OCI-LY1 (cell line): ENCODE data around the gene MYO9A.

Experiments used
- H2AFZ ChIP-seq: fragments of 200-600 bp; sonication (generic), shearing (Covaris generic); 2 replicates; pipeline ENCODE4 v1.6.0; 2014; ENCODE audit warnings: antibody characterized with exemption, mild to moderate bottlenecking, low read length
- H3F3A ChIP-seq: fragments of 200-600 bp; sonication (generic), shearing (Covaris generic); 2 replicates; pipeline ENCODE4 v1.6.0; 2014; ENCODE audit warnings: mild to moderate bottlenecking, antibody characterized with exemption, low read length, moderate library complexity; ENCODE audit not compliant: insufficient read depth
- H3K27ac ChIP-seq: fragments of 200-600 bp; sonication (generic); 2 replicates; pipeline ENCODE4 v1.5.1; 2014; ENCODE audit warnings: low read length, mixed run types, mild to moderate bottlenecking, low read depth; ENCODE audit not compliant: poor library complexity, severe bottlenecking
- H3K27me3 ChIP-seq: fragments of 200-600 bp; sonication (generic); 2 replicates; pipeline ENCODE4 v1.6.0; 2014; ENCODE audit warnings: antibody characterized with exemption, mild to moderate bottlenecking, low read length, moderate library complexity; ENCODE audit not compliant: insufficient read depth
- H3K36me3 ChIP-seq: fragments of 200-600 bp; sonication (generic); 2 replicates; pipeline ENCODE4 v1.6.1; 2014; ENCODE audit warnings: mild to moderate bottlenecking, antibody characterized with exemption, low read length, moderate library complexity, mixed read lengths; ENCODE audit not compliant: insufficient read depth
- H3K4me1 ChIP-seq: fragments of 200-600 bp; sonication (generic); 2 replicates; pipeline ENCODE4 v1.5.1; 2014; ENCODE audit warnings: mild to moderate bottlenecking, low read length, moderate library complexity; ENCODE audit not compliant: insufficient read depth, severe bottlenecking
- H3K4me2 ChIP-seq: fragments of 200-600 bp; sonication (generic), shearing (Covaris generic); 2 replicates; pipeline ENCODE4 v1.6.1; 2014; ENCODE audit warnings: low read length
- H3K4me3 ChIP-seq: fragments of 200-600 bp; sonication (generic); 2 replicates; pipeline ENCODE4 v1.5.1; 2014; ENCODE audit warnings: low read length, low read depth, mild to moderate bottlenecking, mixed read lengths; ENCODE audit not compliant: poor library complexity, severe bottlenecking
- H3K79me2 ChIP-seq: fragments of 200-600 bp; shearing (Covaris generic); 2 replicates; pipeline ENCODE4 v1.6.1; 2016; ENCODE audit warnings: mixed run types, low read length, mixed read lengths; ENCODE audit not compliant: insufficient read depth
- H3K9ac ChIP-seq: fragments of 200-600 bp; sonication (generic), shearing (Covaris generic); 2 replicates; pipeline ENCODE4 v1.6.1; 2014; ENCODE audit warnings: mild to moderate bottlenecking, low read length, mixed read lengths
- H3K9me2 ChIP-seq: fragments of 200-600 bp; sonication (generic), shearing (Covaris generic); 2 replicates; pipeline ENCODE4 v1.6.1; 2014; ENCODE audit warnings: low read depth, mild to moderate bottlenecking, low read length, mixed read lengths
- H3K9me3 ChIP-seq: fragments of 200-600 bp; shearing (Covaris generic); 2 replicates; pipeline ENCODE4 v1.6.1; 2014; ENCODE audit warnings: low read length, mixed read lengths
- H4K20me1 ChIP-seq: fragments of 200-600 bp; sonication (generic), shearing (Covaris generic); 2 replicates; pipeline ENCODE4 v1.6.0; 2016; ENCODE audit warnings: mild to moderate bottlenecking, low read length; ENCODE audit not compliant: insufficient read depth
- EZH2 ChIP-seq: fragments of 200-600 bp; sonication (generic), shearing (Covaris generic); IDR thresholded peaks from 2 replicates; pipeline ENCODE4 v1.8.0; 2017; ENCODE audit warnings: borderline replicate concordance, mixed run types, mild to moderate bottlenecking, antibody characterized with exemption, low read length, moderate library complexity, mixed read lengths
- TF ChIP-seq, protein P1 (sequence below): fragments of 200-600 bp; sonication (generic), shearing (Covaris generic); IDR thresholded peaks from 2 replicates; pipeline ENCODE4 v1.5.1; 2017; ENCODE audit warnings: mild to moderate bottlenecking, antibody characterized with exemption, low read length, moderate library complexity, mixed read lengths

The MYO9A gene

DNA sequence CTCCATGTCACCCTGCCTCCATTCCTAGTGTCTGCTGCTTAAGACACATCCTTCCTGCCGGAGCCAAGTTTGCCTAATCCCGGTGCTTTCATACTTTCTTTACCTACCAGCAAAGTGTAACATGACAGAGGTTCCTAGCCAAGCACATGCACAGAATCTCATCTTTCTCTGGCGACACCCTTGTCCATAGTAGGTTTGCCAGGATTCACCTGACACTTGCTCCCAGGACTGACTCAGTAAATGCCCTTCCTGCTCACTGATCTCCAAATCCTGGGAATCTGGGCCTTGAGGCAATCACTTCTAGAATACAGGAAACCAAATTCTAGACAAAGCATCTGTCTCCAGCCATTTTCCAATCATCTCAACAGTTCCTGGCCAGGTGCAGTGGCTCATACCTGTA is 317.8 kb downstream of the MYO9A start:
- Histone ChIP-seq H3F3A (no peaks in the 10 kb centered on the region), H3K9me3 (no peaks in the 10 kb centered on the region), H3K36me3 (no peaks in the 10 kb centered on the region), H3K4me2 (no peak overlapping the region), H3K9ac (no peak overlapping the region), H3K27me3 (no peaks in the 10 kb centered on the region), H3K9me2 (no peaks in the 10 kb centered on the region), H3K79me2 (no peaks in the 10 kb centered on the region), H4K20me1 (no peaks in the 10 kb centered on the region), H3K4me1 (peaks cover 18% of the 10 kb centered on the region), H3K4me3 (no peak overlapping the region), H2AFZ (no peak overlapping the region), H3K27ac (no peak overlapping the region)
- TF ChIP-seq, protein P1, sequence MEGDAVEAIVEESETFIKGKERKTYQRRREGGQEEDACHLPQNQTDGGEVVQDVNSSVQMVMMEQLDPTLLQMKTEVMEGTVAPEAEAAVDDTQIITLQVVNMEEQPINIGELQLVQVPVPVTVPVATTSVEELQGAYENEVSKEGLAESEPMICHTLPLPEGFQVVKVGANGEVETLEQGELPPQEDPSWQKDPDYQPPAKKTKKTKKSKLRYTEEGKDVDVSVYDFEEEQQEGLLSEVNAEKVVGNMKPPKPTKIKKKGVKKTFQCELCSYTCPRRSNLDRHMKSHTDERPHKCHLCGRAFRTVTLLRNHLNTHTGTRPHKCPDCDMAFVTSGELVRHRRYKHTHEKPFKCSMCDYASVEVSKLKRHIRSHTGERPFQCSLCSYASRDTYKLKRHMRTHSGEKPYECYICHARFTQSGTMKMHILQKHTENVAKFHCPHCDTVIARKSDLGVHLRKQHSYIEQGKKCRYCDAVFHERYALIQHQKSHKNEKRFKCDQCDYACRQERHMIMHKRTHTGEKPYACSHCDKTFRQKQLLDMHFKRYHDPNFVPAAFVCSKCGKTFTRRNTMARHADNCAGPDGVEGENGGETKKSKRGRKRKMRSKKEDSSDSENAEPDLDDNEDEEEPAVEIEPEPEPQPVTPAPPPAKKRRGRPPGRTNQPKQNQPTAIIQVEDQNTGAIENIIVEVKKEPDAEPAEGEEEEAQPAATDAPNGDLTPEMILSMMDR = no peak
- no peak for TF ChIP-seq EZH2

DNA sequence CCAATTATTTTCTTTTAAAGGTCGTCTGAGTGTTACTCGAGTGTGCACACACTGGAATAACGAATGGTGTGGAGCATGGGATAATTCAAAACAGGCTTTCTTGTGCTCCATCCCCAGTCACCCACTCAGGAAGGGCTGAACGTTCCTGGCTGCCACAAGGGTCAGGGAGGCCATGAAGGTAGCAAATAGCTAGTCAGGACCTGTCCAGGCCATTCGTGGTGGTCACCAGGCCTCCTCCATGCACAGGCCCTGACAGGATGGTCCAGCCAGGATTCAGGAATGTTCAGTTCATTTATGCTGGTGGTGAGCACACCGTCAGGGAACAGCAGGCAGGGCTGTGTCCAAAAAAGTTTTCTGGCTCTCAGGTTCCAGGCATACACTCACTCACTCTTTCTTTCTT is 319.3 kb downstream of the MYO9A start:
- TF ChIP-seq, protein P1 = no peak
- no peak for TF ChIP-seq EZH2
- no peak overlapping the region for H3K27ac ChIP-seq
- H3K9me2 ChIP-seq = no peaks in the 10 kb centered on the region
- H4K20me1 ChIP-seq = no peaks in the 10 kb centered on the region
- no peaks in the 10 kb centered on the region for H3K79me2 ChIP-seq
- H3K4me1 ChIP-seq = peaks cover 4% of the 10 kb centered on the region
- no peak overlapping the region for H3K4me2 ChIP-seq
- H3K9me3 ChIP-seq = no peaks in the 10 kb centered on the region
- no peak overlapping the region for H3K4me3 ChIP-seq
- H3F3A ChIP-seq = no peaks in the 10 kb centered on the region
- H3K36me3 ChIP-seq = no peaks in the 10 kb centered on the region
- no peaks in the 10 kb centered on the region for H3K27me3 ChIP-seq
- H3K9ac ChIP-seq = no peak overlapping the region
- H2AFZ ChIP-seq = no peak overlapping the region

DNA sequence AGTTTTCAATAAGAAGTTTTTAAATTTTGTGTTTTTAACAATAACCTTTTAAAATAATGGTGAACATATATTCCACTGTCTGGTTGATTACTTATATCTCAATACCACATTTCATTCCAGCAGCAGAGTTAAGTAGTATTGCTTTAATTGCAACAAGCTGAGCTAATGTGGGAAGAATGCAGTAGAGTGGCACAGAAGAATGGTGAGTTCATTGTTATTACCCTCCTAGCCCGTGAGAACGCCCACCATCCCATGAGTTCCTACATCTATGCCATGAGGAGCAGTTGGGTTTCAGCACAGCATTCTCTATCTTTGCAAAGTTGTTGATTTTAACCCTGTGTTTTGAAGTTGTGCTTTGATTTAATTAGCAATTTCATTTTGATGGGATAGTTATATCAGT is 325.4 kb downstream of the MYO9A start:
- H3K4me1 ChIP-seq = no peaks in the 10 kb centered on the region
- H3K36me3 ChIP-seq = no peaks in the 10 kb centered on the region
- no peak overlapping the region for H3K9ac ChIP-seq
- TF ChIP-seq EZH2 = no peak
- TF ChIP-seq, protein P1 = no peak
- no peak overlapping the region for H2AFZ ChIP-seq
- H3K79me2 ChIP-seq = no peaks in the 10 kb centered on the region
- no peak overlapping the region for H3K4me3 ChIP-seq
- no peaks in the 10 kb centered on the region for H4K20me1 ChIP-seq
- H3K4me2 ChIP-seq = no peak overlapping the region
- H3K9me2 ChIP-seq = no peaks in the 10 kb centered on the region
- no peaks in the 10 kb centered on the region for H3F3A ChIP-seq
- no peaks in the 10 kb centered on the region for H3K9me3 ChIP-seq
- H3K27ac ChIP-seq = no peak overlapping the region
- no peaks in the 10 kb centered on the region for H3K27me3 ChIP-seq
